ENCODE results near the gene LOXHD1.

The LOXHD1 gene

GRCh38 chr18:46546111-46546640 lies 110.8 kb downstream of the LOXHD1 start:
- Histone ChIP-seq H3K4me3 (replicated peaks; ENCODE audit: insufficient read depth, low read length) (no peak overlapping the region), H3K27ac (replicated peaks) (no peak overlapping the region), H3K27me3 (ENCODE audit: insufficient read depth, poor library complexity, severe bottlenecking) (peaks cover 4% of the 10 kb centered on the region)
- TF ChIP-seq SPI1 (IDR thresholded peaks at IDR 0.05; ENCODE audit: borderline replicate concordance, low read depth): no peak
- no peak for TF ChIP-seq POLR2AphosphoS5 (IDR thresholded peaks at IDR 0.05; ENCODE audit: low read depth)
- TF ChIP-seq CTCF (IDR thresholded peaks at IDR 0.05; ENCODE audit: insufficient read depth, low read length): no peak
- TF ChIP-seq REST (IDR thresholded peaks at IDR 0.05; ENCODE audit: insufficient replicate concordance, low read depth): no peak
- TF ChIP-seq GABPA (IDR thresholded peaks at IDR 0.05; ENCODE audit: low read depth): no peak
- no peak for DNase-seq (ENCODE audit: low read depth in 1 of 2, low spot score in 1 of 2)

GRCh38 chr18:46542545-46542944 lies 114.5 kb downstream of the LOXHD1 start:
- no peak overlapping the region for H3K4me3 ChIP-seq (replicated peaks; ENCODE audit: insufficient read depth, low read length)
- peaks cover 1% of the 10 kb centered on the region for H3K27me3 ChIP-seq (ENCODE audit: insufficient read depth, poor library complexity, severe bottlenecking)
- DNase-seq (ENCODE audit: low read depth in 1 of 2, low spot score in 1 of 2): no peak
- TF ChIP-seq GABPA (IDR thresholded peaks at IDR 0.05; ENCODE audit: low read depth): no peak
- TF ChIP-seq REST (IDR thresholded peaks at IDR 0.05; ENCODE audit: insufficient replicate concordance, low read depth): peak; percentile 94
- H3K27ac ChIP-seq (replicated peaks): no peak overlapping the region

GRCh38 chr18:46541626-46542189 lies 115.3 kb downstream of the LOXHD1 start:
- no peak for DNase-seq (ENCODE audit: low read depth in 1 of 2, low spot score in 1 of 2)
- H3K4me3 ChIP-seq (replicated peaks; ENCODE audit: insufficient read depth, low read length): no peak overlapping the region
- H3K27me3 ChIP-seq (ENCODE audit: insufficient read depth, poor library complexity, severe bottlenecking): peaks cover 2% of the 10 kb centered on the region
- H3K27ac ChIP-seq (replicated peaks): no peak overlapping the region
- TF ChIP-seq CTCF (IDR thresholded peaks at IDR 0.05; ENCODE audit: insufficient read depth, low read length): no peak
- no peak for TF ChIP-seq SPI1 (IDR thresholded peaks at IDR 0.05; ENCODE audit: borderline replicate concordance, low read depth)
- no peak for TF ChIP-seq GABPA (IDR thresholded peaks at IDR 0.05; ENCODE audit: low read depth)
- no peak for TF ChIP-seq POLR2AphosphoS5 (IDR thresholded peaks at IDR 0.05; ENCODE audit: low read depth)
- no peak for TF ChIP-seq REST (IDR thresholded peaks at IDR 0.05; ENCODE audit: insufficient replicate concordance, low read depth)
